ENCODE measurements around the gene SLIT3.

SLIT3 gene

GRCh38 chr5:168681556-168682183 lies 619.3 kb downstream of the SLIT3 start:
- DNase-seq (ENCODE audit: low read depth): peak; percentile 80
- no peak overlapping the region for H3K4me3 ChIP-seq (ENCODE audit: control insufficient read depth, low read depth, low read length)
- TF ChIP-seq CTCF (conservative IDR thresholded peaks at IDR 0.05; ENCODE audit: control insufficient read depth, insufficient read depth, low read depth, low read length): no peak

- TF ChIP-seq CTCF (conservative IDR thresholded peaks at IDR 0.05; ENCODE audit: control insufficient read depth, insufficient read depth, low read depth, low read length): no peak
- H3K4me3 ChIP-seq (ENCODE audit: control insufficient read depth, low read depth, low read length): no peak overlapping the region
- no peak for DNase-seq (ENCODE audit: low read depth)
Measured at GRCh38 chr5:168680395-168680794, 620.5 kb downstream of the SLIT3 start.

- peak; percentile 73 for DNase-seq (ENCODE audit: low read depth)
- TF ChIP-seq CTCF (conservative IDR thresholded peaks at IDR 0.05; ENCODE audit: control insufficient read depth, insufficient read depth, low read depth, low read length): peak; percentile 95
Measured at GRCh38 chr5:168679515-168679920, 621.4 kb downstream of the SLIT3 start.

GRCh38 chr5:168676501-168676900 lies 624.4 kb downstream of the SLIT3 start:
- TF ChIP-seq CTCF (conservative IDR thresholded peaks at IDR 0.05; ENCODE audit: control insufficient read depth, insufficient read depth, low read depth, low read length): no peak
- H3K4me3 ChIP-seq (ENCODE audit: control insufficient read depth, low read depth, low read length): no peak overlapping the region
- no peak for DNase-seq (ENCODE audit: low read depth)

More at GRCh38 chr5:168679515-168679920, 621.4 kb downstream of the SLIT3 start:
- H3K4me3 ChIP-seq (ENCODE audit: control insufficient read depth, low read depth, low read length): no peak overlapping the region

GRCh38 chr5:168675883-168676408 lies 625.0 kb downstream of the SLIT3 start:
- DNase-seq (ENCODE audit: low read depth): no peak
- no peak overlapping the region for H3K4me3 ChIP-seq (ENCODE audit: control insufficient read depth, low read depth, low read length)
- no peak for TF ChIP-seq CTCF (conservative IDR thresholded peaks at IDR 0.05; ENCODE audit: control insufficient read depth, insufficient read depth, low read depth, low read length)

GRCh38 chr5:168674893-168675482 lies 626.0 kb downstream of the SLIT3 start:
- no peak overlapping the region for H3K4me3 ChIP-seq (ENCODE audit: control insufficient read depth, low read depth, low read length)
- DNase-seq (ENCODE audit: low read depth): no peak
- no peak for TF ChIP-seq CTCF (conservative IDR thresholded peaks at IDR 0.05; ENCODE audit: control insufficient read depth, insufficient read depth, low read depth, low read length)
